Renal pelvis (tissue), 4 donors: Measurements from ENCODE around the gene MEGF8. TPM values are rescaled to one million over a fixed set of nuclear protein-coding genes. Genes with fewer than 3 reads are reported as not detected.
A peak's percentile ranks its signal among the peaks of the same experiment; 100 is the strongest.

Experiments used
- DNase-seq: peaks from one replicate; pipeline ENCODE4 v3.0.0-alpha.2; 2013
- polyA plus RNA-seq, 3 donors: library from polyadenylated mRNA; unstranded; fragments of 120-200 nt; gene quantifications; one replicate each; pipeline ENCODE4 v1.2.1, GENCODE V29; 2013; ENCODE audit not compliant: insufficient read length in 3 of 3

MEGF8 gene
- polyA plus RNA-seq, 3 donors = 43.0 to 45.6 (median 43.8) TPM

GRCh38 chr19:42303876-42304275 is 21.6 kb upstream of the MEGF8 start:
- no peak for DNase-seq

GRCh38 chr19:42306646-42307045 is 18.8 kb upstream of the MEGF8 start:
- DNase-seq = no peak

- no peak for DNase-seq
Observed at GRCh38 chr19:42309686-42310085, 15.7 kb upstream of the MEGF8 start.

- DNase-seq = no peak
Observed at GRCh38 chr19:42311657-42312056, 13.8 kb upstream of the MEGF8 start.

- no peak for DNase-seq
Observed at GRCh38 chr19:42312370-42312769, 13.1 kb upstream of the MEGF8 start.

- peak; percentile 56 for DNase-seq
Observed at GRCh38 chr19:42313096-42313839, 12.2 kb upstream of the MEGF8 start, which contains the start of gene TMEM145. Gene TMEM145, plus strand, starts transcription at chr19:42313309. Its CDS starts 68 bp downstream, at chr19:42313377.

- no peak for DNase-seq
Observed at GRCh38 chr19:42313840-42314755, 11.3 kb upstream of the MEGF8 start.

- no peak for DNase-seq
Observed at GRCh38 chr19:42315024-42315423, 10.4 kb upstream of the MEGF8 start.

- DNase-seq = no peak
Observed at GRCh38 chr19:42316223-42317211, 8.9 kb upstream of the MEGF8 start.

- DNase-seq = no peak
Observed at GRCh38 chr19:42317535-42317934, 7.9 kb upstream of the MEGF8 start.

- no peak for DNase-seq
Observed at GRCh38 chr19:42322305-42322704, 3.1 kb upstream of the MEGF8 start.

GRCh38 chr19:42323473-42323851 is 2.0 kb upstream of the MEGF8 start:
- DNase-seq = no peak

- DNase-seq = no peak
Observed at GRCh38 chr19:42323852-42324654, 1.4 kb upstream of the MEGF8 start.

GRCh38 chr19:42324655-42325307 is 654 bp upstream of the MEGF8 start:
- no peak for DNase-seq

GRCh38 chr19:42325896-42326771 is 699 bp downstream of the MEGF8 start:
- no peak for DNase-seq

GRCh38 chr19:42326969-42327368 is 1.5 kb downstream of the MEGF8 start:
- DNase-seq = no peak

GRCh38 chr19:42327381-42327780 is 1.9 kb downstream of the MEGF8 start:
- no peak for DNase-seq

- no peak for DNase-seq
Observed at GRCh38 chr19:42328106-42328505, 2.7 kb downstream of the MEGF8 start.

GRCh38 chr19:42328854-42329253 is 3.4 kb downstream of the MEGF8 start:
- DNase-seq = no peak
